ENCODE measurements around the gene RPL29. TPM values are rescaled to one million over a fixed set of nuclear protein-coding genes. Genes with fewer than 3 reads are reported as not detected.

Gene RPL29
- total RNA-seq, 1 donor from 2014 or later = 1,471 TPM

DNA sequence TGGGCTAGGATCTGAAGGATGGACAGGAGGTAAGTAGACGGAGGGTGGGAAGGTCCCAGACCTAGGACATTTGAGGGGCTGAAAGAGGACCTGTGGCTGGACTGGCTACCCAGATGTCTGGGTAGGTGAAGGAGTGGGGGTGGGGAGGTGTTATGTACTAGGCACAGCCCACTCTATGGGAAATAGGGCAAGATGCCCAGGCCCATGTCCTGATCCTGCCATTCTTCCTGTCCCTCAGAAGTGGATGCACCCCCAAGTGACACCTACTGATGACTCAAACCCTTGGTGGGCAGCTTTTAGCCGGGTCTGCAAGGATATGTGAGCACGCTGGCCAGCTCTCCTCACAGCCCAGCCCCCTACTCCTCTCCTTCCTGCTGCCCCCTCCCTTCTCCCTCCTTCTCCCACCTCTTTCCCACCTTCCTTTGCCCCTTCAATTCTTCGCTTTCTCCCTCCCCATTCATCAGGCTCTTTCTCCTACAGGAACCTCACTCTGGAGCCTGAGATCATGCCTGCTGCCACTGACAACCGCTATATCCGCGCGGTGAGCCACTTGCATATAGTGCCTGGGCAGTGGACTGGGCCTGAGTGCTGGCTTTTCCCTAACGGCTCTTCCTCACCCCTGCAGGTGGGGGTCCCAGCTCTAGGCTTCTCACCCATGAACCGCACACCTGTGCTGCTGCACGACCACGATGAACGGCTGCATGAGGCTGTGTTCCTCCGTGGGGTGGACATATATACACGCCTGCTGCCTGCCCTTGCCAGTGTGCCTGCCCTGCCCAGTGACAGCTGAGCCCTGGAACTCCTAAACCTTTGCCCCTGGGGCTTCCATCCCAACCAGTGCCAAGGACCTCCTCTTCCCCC is 7.2 kb downstream of the RPL29 start:
- Mint-ChIP-seq H3K27me3 (ENCODE audit: low read depth) (peaks cover 14% of the 10 kb centered on the region), H3K27ac (ENCODE audit: unreplicated experiment) (peak overlapping the region; percentile 19), H3K4me1 (peaks cover 33% of the 10 kb centered on the region), H3K9me3 (peaks cover 2% of the 10 kb centered on the region), H3K36me3 (ENCODE audit: low read depth) (peaks cover 19% of the 10 kb centered on the region), H3K4me3 (peak overlapping the region; percentile 84)
- no peak for DNase-seq (ENCODE audit: low read depth, low spot score)
- TF ChIP-seq, protein P1, sequence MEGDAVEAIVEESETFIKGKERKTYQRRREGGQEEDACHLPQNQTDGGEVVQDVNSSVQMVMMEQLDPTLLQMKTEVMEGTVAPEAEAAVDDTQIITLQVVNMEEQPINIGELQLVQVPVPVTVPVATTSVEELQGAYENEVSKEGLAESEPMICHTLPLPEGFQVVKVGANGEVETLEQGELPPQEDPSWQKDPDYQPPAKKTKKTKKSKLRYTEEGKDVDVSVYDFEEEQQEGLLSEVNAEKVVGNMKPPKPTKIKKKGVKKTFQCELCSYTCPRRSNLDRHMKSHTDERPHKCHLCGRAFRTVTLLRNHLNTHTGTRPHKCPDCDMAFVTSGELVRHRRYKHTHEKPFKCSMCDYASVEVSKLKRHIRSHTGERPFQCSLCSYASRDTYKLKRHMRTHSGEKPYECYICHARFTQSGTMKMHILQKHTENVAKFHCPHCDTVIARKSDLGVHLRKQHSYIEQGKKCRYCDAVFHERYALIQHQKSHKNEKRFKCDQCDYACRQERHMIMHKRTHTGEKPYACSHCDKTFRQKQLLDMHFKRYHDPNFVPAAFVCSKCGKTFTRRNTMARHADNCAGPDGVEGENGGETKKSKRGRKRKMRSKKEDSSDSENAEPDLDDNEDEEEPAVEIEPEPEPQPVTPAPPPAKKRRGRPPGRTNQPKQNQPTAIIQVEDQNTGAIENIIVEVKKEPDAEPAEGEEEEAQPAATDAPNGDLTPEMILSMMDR (conservative IDR thresholded peaks at IDR 0.05) = no peak

DNA sequence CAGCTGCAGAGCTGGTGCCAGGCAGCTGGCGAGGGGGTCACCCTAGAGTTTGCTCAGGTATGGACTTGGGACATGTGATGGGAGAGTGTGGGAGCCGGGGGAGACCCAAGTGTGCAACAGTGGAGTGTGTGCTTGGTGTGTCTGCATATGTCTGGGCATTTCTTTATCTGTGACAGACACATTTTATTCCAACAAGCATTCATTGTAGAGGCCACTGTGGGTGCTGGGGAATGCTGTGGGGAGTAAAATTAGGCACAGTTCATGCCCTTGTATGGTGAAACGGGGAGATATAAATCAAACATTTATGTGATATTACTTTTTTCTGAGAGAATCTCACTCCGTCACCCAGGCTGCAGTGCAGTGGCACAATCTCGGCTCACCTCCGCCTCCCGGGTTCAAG is 8.1 kb downstream of the RPL29 start:
- H3K9me3 Mint-ChIP-seq = peaks cover 2% of the 10 kb centered on the region
- peaks cover 14% of the 10 kb centered on the region for H3K36me3 Mint-ChIP-seq (ENCODE audit: low read depth)
- peak overlapping the region; percentile 84 for H3K4me3 Mint-ChIP-seq
- H3K4me1 Mint-ChIP-seq = peaks cover 39% of the 10 kb centered on the region
- TF ChIP-seq, protein P1 (conservative IDR thresholded peaks at IDR 0.05) = no peak
- H3K27me3 Mint-ChIP-seq (ENCODE audit: low read depth) = peaks cover 14% of the 10 kb centered on the region
- no peak overlapping the region for H3K27ac Mint-ChIP-seq (ENCODE audit: unreplicated experiment)
- no peak for DNase-seq (ENCODE audit: low read depth, low spot score)

DNA sequence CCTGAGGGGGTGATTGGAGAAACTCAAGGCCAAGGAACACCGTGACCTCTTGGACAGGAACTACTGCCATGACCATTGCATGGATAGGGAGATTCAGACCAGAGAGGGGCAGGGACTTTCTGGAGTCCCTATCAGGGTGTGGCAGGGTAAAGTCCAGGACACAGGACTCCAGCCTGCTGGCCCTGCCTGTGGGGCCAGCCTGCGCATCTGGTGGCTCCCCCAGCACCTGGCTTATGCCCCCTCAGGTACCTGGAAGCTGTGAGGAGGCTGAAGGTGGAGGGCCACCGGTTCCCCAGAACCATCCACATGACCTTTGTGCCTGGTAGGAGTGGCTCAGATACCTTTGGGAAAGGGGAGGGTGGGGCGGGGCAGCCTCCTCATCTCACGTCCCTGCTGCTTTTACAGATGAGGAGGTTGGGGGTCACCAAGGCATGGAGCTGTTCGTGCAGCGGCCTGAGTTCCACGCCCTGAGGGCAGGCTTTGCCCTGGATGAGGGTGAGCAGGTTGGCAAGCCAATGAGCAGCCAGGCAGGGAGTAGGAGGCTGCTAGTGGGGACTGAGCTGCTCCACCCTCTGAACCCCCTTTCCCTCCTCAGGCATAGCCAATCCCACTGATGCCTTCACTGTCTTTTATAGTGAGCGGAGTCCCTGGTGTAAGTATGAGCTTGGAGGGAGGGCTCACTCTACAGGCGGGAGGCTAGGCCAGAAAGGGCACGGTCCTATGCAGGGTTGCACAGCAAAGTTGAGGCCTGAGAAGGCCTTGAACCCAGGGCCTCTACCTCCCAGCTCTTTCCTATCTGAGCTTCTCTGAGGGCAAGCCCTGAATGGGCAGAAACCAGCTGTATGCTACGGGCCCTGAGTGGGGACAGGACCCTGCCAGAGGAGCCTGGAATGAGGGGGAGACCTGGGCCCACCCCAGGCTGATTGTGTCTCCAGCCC is 9.4 kb downstream of the RPL29 start:
- peaks cover 13% of the 10 kb centered on the region for H3K27me3 Mint-ChIP-seq (ENCODE audit: low read depth)
- peaks cover 2% of the 10 kb centered on the region for H3K9me3 Mint-ChIP-seq

DNA sequence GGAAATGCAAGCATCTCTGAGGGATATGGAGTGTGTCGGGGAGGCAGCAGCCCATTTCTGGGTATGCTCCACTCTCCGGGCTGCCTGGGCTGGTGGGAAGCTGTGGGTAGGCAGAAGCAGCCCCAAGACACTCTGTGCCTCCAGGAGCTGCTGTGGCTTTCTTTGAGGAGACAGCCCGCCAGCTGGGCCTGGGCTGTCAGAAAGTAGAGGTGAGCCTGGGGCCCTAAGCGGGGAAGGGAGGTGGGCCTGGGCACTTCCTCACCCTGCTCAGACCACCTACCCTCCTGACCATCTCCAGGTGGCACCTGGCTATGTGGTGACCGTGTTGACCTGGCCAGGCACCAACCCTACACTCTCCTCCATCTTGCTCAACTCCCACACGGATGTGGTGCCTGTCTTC is 10.6 kb downstream of the RPL29 start:
- H3K27me3 Mint-ChIP-seq (ENCODE audit: low read depth) = peaks cover 9% of the 10 kb centered on the region
- H3K27ac Mint-ChIP-seq (ENCODE audit: unreplicated experiment) = no peak overlapping the region
- H3K9me3 Mint-ChIP-seq = no peaks in the 10 kb centered on the region
- TF ChIP-seq, protein P1 (conservative IDR thresholded peaks at IDR 0.05) = no peak
- H3K4me3 Mint-ChIP-seq = peak overlapping the region; percentile 79
- H3K4me1 Mint-ChIP-seq = peaks cover 35% of the 10 kb centered on the region
- DNase-seq (ENCODE audit: low read depth, low spot score) = no peak
- H3K36me3 Mint-ChIP-seq (ENCODE audit: low read depth) = peaks cover 2% of the 10 kb centered on the region

More for the DNA sequence above, 9.4 kb downstream of the RPL29 start:
- DNase-seq (ENCODE audit: low read depth, low spot score) = no peak
- H3K4me1 Mint-ChIP-seq = peaks cover 37% of the 10 kb centered on the region
- TF ChIP-seq, protein P1 (conservative IDR thresholded peaks at IDR 0.05) = no peak
- peak overlapping the region; percentile 19 for H3K4me3 Mint-ChIP-seq
- no peak overlapping the region for H3K27ac Mint-ChIP-seq (ENCODE audit: unreplicated experiment)
- H3K36me3 Mint-ChIP-seq (ENCODE audit: low read depth) = peaks cover 6% of the 10 kb centered on the region

DNA sequence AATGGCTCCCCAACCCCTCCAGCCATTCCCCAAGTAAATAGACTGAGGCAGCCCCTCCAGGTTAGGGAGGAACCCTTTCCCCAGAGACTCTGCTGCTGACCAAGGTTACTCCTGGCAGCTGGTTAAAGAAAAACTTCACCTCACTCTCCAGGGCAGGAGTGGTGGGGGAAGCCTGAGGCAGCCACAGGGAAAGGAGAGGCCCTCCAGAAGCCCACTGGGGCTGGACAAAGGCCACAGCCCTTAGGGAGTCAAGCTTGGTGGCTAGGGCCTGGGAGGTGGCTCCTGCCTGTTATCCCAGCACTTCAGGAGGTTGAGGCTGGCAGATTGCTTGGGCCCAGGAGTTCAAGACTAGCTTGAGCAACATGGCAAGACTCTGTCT is 11.4 kb downstream of the RPL29 start:
- DNase-seq (ENCODE audit: low read depth, low spot score) = no peak
- TF ChIP-seq, protein P1 (conservative IDR thresholded peaks at IDR 0.05) = no peak
- no peak overlapping the region for H3K27ac Mint-ChIP-seq (ENCODE audit: unreplicated experiment)
- peaks cover 34% of the 10 kb centered on the region for H3K4me1 Mint-ChIP-seq
- H3K27me3 Mint-ChIP-seq (ENCODE audit: low read depth) = peaks cover 8% of the 10 kb centered on the region
- peak overlapping the region; percentile 88 for H3K4me3 Mint-ChIP-seq
- peaks cover 2% of the 10 kb centered on the region for H3K36me3 Mint-ChIP-seq (ENCODE audit: low read depth)
- no peaks in the 10 kb centered on the region for H3K9me3 Mint-ChIP-seq

All from neural crest cell (in vitro differentiated cells).